IPS-20b (cell line): Measurements from ENCODE around the gene NPDC1.

Experiments
- H3K27ac ChIP-seq: one replicate; pipeline ENCODE4 v1.5.1; 2013; ENCODE audit warnings: low read length
- H3K27me3 ChIP-seq: 2 replicates; pipeline ENCODE4 v1.6.1; 2013; ENCODE audit warnings: mild to moderate bottlenecking, low read length, inconsistent platforms; ENCODE audit not compliant: insufficient read depth
- H3K36me3 ChIP-seq: 2 replicates; pipeline ENCODE4 v1.6.1; 2013; ENCODE audit warnings: low read depth, mild to moderate bottlenecking, inconsistent platforms, low read length, moderate library complexity; ENCODE audit not compliant: insufficient read depth
- H3K4me1 ChIP-seq: 2 replicates; pipeline ENCODE4 v1.6.1; 2013; ENCODE audit warnings: mild to moderate bottlenecking, control low read depth, inconsistent platforms, low read length, moderate library complexity; ENCODE audit not compliant: insufficient read depth
- H3K4me3 ChIP-seq: 2 replicates; pipeline ENCODE4 v1.5.1; 2013; ENCODE audit warnings: mild to moderate bottlenecking, low read length, inconsistent platforms
- H3K9ac ChIP-seq: 2 replicates; pipeline ENCODE4 v1.6.1; 2013; ENCODE audit warnings: low read depth, mild to moderate bottlenecking, inconsistent platforms, low read length, moderate library complexity
- H3K9me3 ChIP-seq: 2 replicates; pipeline ENCODE4 v1.6.1; 2013; ENCODE audit warnings: mild to moderate bottlenecking, low read depth, low read length, inconsistent platforms; ENCODE audit not compliant: insufficient read depth

The NPDC1 gene

DNA sequence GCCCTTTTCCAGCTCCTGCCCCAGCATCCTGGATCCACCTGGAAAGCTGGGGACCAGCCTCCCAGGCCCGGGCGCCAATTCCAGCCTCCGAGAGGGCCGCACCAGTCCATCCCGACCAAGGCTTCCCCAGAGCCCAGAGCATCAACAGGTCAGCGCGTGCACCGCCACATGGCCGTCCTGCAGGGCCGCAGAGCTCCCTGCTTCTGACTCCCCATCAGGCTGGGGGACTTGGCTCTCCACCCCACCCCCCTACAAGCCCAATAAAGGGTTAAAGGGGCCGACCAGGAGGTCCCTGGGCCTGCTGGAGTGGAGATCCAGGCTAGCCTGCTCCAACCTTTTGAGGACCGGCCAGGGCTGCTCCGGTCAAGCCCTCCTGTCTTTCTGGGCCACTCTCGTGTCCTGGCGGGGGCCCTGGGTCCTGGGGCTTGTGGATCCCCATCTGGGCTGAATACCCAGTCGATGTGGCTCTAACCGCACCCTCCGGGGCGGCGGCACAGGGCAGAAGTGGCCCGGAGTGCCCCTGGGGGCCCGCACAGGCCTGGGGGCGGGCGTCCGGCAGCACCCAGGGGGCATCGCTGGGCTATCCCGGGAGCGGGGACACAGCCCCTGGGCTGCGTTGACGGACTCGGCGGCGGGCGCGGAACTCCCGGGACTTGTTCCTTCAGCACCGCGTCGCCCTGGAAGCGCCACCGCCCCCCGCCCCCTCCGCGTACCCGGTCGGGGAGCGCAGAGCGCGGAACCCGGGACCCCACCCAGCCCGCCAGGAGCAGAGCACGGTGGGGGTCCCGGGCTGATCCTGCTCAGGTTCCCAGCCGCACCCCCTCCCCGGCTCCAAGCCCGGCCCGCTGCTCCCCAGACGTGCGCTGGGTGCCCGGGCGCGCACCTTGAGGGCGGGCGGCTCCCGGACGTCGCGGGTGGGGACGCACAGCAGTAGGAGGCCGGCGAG is 7.3 kb upstream of the NPDC1 start:
- H3K36me3 ChIP-seq: no peaks in the 10 kb centered on the region
- H3K9me3 ChIP-seq: no peaks in the 10 kb centered on the region
- H3K27ac ChIP-seq: no peak overlapping the region
- peaks cover 82% of the 10 kb centered on the region for H3K27me3 ChIP-seq
- H3K4me1 ChIP-seq: no peaks in the 10 kb centered on the region
- H3K9ac ChIP-seq: no peak overlapping the region
- H3K4me3 ChIP-seq: peak overlapping the region; percentile 49; the same call in 1 of the 2 replicates

DNA sequence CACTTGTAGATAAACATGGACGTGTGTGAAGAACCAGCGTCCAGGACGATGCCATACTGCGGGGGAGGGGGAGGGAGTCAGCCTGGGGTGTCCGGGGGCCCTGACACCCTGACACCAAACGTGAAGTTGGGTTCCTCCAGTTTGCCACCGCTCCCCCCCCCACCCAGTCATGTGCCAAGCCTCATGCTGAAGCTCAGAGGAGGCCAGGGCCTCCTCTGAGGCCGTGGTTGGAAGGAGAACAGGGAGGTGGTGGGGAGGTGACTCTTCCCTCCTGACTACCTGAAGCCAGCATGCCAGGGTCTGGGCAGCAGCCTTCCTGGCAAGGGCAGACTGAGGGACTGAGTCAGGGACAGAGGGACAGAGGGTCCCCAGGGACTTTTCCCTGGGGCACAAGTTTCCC is 6.3 kb upstream of the NPDC1 start:
- no peaks in the 10 kb centered on the region for H3K4me1 ChIP-seq
- no peak overlapping the region for H3K9ac ChIP-seq
- no peaks in the 10 kb centered on the region for H3K36me3 ChIP-seq
- no peaks in the 10 kb centered on the region for H3K9me3 ChIP-seq
- H3K27me3 ChIP-seq: peaks cover 91% of the 10 kb centered on the region
- H3K4me3 ChIP-seq: no peak overlapping the region
- no peak overlapping the region for H3K27ac ChIP-seq

DNA sequence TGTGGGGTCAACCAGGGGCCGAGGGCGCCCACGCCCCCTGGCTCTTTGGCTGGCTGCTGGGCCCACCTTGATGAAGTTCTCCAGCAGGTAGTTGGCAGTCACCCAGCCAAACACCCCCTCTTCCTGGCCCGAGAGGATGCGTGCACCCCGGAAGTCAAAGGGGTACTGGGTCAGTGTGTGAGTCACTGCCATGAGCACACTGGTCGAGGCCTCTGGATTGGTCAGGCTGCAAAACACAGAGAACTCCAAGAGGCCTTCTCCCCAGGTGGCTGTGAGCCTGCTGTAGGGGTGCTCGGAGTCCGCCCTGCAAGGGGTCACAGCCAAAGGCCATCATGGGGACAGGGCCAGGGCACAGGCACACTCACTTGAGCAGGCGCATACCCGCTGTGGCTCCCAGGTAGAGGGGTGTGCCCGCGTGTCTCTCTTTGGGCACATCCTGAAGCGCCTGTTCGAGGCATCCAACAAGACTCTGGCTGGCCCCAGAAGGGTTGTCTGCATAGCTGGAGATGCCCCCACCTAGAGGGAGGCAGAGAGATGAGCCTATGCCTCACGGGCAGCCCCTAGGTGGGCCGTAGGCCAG is 5.3 kb upstream of the NPDC1 start:
- Histone ChIP-seq H3K27me3 (peaks cover 92% of the 10 kb centered on the region), H3K9me3 (no peaks in the 10 kb centered on the region), H3K4me3 (no peak overlapping the region), H3K27ac (no peak overlapping the region), H3K9ac (no peak overlapping the region), H3K36me3 (no peaks in the 10 kb centered on the region), H3K4me1 (no peaks in the 10 kb centered on the region)

DNA sequence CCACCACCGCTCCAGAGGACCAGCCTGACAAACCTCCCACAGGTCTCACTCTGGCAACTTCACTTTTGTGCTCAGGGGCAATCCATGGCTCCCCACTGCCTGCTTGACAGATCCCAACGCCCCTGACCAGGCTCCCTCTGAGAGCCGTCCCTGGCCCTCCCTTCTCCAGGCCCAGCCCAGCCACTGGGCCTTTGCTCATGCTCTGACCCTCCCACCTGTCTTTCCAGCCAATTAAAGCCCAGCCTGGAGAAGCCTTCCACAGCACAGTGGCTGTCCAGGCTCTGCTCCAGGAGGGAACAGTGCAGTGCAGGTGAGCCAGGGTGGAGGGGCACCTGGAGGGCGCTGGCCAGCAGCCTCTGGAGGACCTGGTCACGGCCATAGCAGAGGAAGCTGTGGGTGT is 4.6 kb upstream of the NPDC1 start:
- no peak overlapping the region for H3K4me3 ChIP-seq
- H3K4me1 ChIP-seq: no peaks in the 10 kb centered on the region
- H3K9ac ChIP-seq: no peak overlapping the region
- no peaks in the 10 kb centered on the region for H3K36me3 ChIP-seq
- no peak overlapping the region for H3K27ac ChIP-seq
- peaks cover 86% of the 10 kb centered on the region for H3K27me3 ChIP-seq
- no peaks in the 10 kb centered on the region for H3K9me3 ChIP-seq

DNA sequence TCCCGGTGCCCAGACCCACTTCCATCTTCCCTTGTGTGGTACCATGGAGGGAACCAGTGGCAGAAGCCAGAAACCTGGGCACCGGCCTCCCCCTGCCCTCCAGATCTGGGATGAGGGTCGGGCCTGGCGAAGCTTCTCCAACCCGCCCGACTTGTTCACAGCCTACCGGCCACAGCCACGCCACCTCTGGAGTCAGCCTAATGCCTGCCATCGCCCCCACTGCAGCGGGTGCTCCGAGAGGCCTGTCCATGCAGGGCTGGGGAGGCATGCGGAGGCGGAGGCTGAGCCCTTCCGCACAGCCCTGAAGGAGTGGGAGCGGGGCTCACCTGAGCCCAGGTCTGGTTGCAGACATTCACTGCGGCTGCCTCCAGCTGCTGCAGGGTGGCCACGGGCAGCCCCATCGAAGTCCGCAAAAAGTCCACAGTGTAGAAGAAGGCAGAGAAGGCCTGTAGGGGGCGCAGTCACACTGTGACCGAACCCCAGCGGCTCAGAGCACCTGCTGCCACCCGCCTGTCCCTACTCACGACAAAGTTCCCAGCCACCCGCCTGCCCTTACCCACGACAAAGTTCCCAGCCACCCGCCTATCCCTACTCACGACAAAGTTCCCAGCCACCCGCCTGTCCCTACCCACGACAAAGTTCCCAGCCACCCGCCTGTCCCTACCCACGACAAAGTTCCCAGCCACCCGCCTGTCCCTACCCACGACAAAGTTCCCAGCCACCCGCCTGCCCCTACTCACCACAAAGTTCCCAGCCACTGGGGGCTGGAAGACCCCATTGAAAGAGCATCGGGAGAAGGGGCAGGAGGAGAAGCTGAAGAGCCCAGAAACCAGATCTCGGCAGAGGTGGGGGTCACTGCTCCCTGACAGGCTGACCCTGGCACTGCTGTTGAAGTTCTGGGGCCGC is 3.8 kb upstream of the NPDC1 start:
- Histone ChIP-seq H3K27me3 (peaks cover 86% of the 10 kb centered on the region), H3K27ac (no peak overlapping the region), H3K9me3 (no peaks in the 10 kb centered on the region)

DNA sequence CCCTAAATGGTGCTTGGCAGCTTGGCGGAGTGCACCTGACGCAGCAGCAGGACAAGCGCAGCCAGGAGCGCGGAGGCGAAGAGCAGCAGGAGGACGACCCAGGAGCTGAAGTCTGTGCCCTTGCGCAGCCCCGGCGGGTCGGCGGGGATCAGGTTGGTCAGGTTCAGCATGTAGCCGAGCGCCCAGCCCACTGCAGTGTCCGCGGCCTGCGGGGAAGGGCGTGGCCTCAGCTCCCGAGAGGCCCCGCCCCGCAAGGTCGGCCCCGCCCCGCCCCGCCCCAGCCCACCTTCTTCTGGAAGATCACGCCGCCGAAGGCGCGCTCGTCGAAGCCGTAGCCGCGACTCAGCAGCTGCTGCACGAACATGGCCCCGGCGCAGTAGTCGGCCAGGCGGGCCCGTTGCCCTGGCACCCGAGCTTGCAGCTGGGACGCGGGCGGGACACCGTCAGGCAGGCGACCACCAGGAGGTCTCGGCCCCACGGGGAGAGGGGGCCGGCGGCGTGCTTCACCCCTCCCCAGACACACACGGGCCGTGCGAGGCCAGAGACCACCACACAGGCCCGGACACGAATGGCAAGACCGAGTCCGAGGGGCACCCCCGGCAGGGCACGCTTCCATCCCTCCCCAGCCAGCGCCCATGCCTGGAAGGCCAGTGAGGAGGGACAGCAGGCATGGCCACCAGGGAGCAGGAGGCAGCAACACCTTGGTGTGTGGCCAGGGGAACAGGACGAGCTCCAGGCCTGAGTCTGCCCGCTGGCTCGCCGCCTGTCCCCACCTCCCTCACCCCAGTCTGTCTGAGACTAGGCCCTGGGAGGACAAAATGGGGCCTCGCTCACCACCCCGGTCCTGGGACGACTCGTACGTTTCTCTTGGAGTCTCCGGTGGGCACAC is 2.9 kb upstream of the NPDC1 start:
- no peak overlapping the region for H3K4me3 ChIP-seq
- H3K27me3 ChIP-seq: peaks cover 86% of the 10 kb centered on the region
- H3K9me3 ChIP-seq: no peaks in the 10 kb centered on the region
- H3K27ac ChIP-seq: no peak overlapping the region
- no peaks in the 10 kb centered on the region for H3K4me1 ChIP-seq
- H3K9ac ChIP-seq: no peak overlapping the region
- H3K36me3 ChIP-seq: no peaks in the 10 kb centered on the region

More for the DNA sequence above, 3.8 kb upstream of the NPDC1 start:
- H3K36me3 ChIP-seq: no peaks in the 10 kb centered on the region
- H3K4me1 ChIP-seq: no peaks in the 10 kb centered on the region
- H3K4me3 ChIP-seq: no peak overlapping the region
- no peak overlapping the region for H3K9ac ChIP-seq

DNA sequence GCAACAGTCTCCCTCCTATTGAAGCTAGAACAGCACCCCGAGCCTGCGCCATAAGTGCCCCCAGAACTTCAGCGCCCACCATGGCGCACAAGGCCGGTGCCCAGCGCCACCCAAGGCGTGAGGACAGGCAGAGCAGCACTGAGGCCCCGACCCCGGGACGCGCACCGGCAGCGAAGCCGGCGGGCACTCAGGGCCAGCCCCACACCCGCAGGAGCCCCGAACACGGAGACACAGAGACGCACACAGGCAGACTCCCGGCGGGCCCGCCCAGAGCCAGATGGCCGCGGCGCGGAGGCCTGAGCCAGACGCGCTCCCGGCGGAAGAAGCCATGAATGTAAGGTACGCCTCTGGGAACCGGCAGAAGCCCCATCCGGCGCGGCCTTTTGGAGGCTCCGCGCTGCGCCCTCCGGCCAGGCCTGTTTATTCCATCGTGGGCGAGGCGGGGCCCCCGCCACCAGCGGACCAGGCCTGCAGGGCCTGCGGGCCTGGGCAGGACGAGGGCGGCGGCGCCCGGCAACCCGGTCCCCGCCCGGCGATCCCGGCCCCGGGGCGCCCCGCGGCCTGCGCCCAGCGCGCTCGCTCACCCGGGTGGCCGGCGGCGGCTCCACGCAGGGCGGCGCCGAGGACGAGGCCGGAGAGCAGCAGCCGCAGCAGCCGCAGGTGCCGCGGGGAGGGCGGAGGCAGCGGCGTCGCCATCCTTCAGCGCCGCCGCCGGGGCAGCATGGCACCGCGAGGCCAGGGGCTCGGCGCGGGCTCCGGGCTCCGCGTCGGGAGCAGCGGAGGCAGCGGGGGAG is 486 bp downstream of the NPDC1 start:
- peaks cover 57% of the 10 kb centered on the region for H3K27me3 ChIP-seq
- no peaks in the 10 kb centered on the region for H3K4me1 ChIP-seq
- no peaks in the 10 kb centered on the region for H3K9me3 ChIP-seq
- no peak overlapping the region for H3K9ac ChIP-seq
- H3K36me3 ChIP-seq: no peaks in the 10 kb centered on the region
- H3K27ac ChIP-seq: no peak overlapping the region
- peak overlapping the region; percentile 68 for H3K4me3 ChIP-seq

DNA sequence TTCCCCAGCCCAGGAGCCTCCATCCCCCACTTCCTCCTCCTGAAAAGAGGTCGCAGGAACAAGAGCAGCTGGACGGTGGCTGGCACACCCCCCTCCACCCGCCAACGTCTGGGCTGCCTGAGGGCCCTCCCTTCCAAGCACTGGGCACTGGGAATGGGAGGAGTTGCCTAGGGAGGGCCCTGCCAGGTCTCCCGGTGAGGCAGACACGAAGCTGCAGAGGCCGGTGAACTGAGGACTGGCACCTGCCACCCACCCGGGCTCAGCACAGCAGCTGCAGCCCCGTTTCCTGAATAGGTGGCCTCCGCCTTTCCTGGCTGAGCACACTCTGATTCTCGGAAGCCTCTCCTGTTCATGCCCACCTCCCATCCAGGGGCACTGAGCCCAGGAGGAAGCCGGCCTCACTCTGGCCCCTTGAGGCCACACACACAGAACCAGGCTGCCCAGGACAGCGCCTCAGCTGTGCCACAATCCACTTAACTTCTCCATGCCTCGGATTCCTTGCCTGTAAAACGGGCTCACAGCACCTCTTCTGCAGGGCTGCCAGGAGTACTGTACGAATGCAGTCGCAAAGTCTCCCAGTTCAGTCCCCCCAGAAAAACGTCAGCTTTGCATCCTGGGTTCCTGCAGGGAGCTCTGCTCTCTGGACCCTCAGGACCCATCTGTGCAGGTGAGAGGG is 1.3 kb downstream of the NPDC1 start:
- H3K36me3 ChIP-seq: no peaks in the 10 kb centered on the region
- H3K9ac ChIP-seq: no peak overlapping the region
- peaks cover 49% of the 10 kb centered on the region for H3K27me3 ChIP-seq
- H3K4me1 ChIP-seq: no peaks in the 10 kb centered on the region
- no peak overlapping the region for H3K27ac ChIP-seq
- H3K9me3 ChIP-seq: no peaks in the 10 kb centered on the region
- peak overlapping the region; percentile 60; the same call in 1 of the 2 replicates for H3K4me3 ChIP-seq

DNA sequence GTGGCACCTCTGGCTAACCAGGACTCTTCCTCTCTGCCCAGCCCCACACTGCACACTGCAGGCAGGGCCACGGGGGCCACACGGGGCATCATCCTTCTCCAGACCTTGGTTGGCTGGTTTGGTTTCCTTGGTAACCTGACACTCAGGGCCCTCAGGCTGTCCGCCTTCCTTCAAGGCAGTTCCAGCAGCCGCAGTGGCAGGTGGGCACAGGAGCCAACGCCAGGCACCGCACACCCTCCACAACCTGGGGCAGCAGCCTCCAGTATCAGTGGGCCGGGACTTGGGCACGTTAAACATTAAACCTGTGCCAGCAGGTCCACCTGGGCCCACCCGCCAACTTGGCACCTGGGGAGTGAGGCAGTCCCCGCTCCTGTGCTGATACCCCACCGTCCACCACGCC is 1.9 kb downstream of the NPDC1 start:
- Histone ChIP-seq H3K27ac (no peak overlapping the region), H3K27me3 (peaks cover 43% of the 10 kb centered on the region), H3K36me3 (no peaks in the 10 kb centered on the region), H3K4me1 (no peaks in the 10 kb centered on the region), H3K9me3 (no peaks in the 10 kb centered on the region), H3K9ac (no peak overlapping the region), H3K4me3 (no peak overlapping the region)
